ENCODE results near the gene NMRK2. TPM values are rescaled to one million over a fixed set of nuclear protein-coding genes. Genes with fewer than 3 reads are reported as not detected.

Gene NMRK2
- total and polyA plus RNA-seq, 2 of the 13 experiments (the other 11 are each of a cell fraction or from before 2014, with no cell fraction given): not detected

GRCh38 chr19:3949294-3949693, 16.4 kb downstream of the NMRK2 start:
- Histone ChIP-seq H3K9me3 (ENCODE audit: low read length) (no peaks in the 10 kb centered on the region), H3K27ac (ENCODE audit: extremely low read length, insufficient read depth, low read length) (no peak overlapping the region), H4K20me1 (ENCODE audit: insufficient read depth, low read length) (no peaks in the 10 kb centered on the region), H3K9ac (ENCODE audit: insufficient read depth, low read depth, low read length) (no peak overlapping the region), H3K27me3 (ENCODE audit: control insufficient read depth in 1 of 2, insufficient read depth in 2 of 2, low read length in 2 of 2) (peaks cover 0 to 7% of the 10 kb centered on the region in 2 experiments; a peak in 2 of 5 replicates), H3K4me2 (ENCODE audit: low read depth, low read length) (no peak overlapping the region), H3K79me2 (ENCODE audit: insufficient read depth, low read length) (no peaks in the 10 kb centered on the region), H3K4me3 (replicated peaks in 1 of 3; ENCODE audit: insufficient read depth in 1 of 3, low read depth in 2 of 3, low read length in 3 of 3) (no peak overlapping the region), H3K36me3 (replicated peaks in 1 of 2; ENCODE audit: control insufficient read depth in 1 of 2, insufficient read depth in 2 of 2, low read length in 2 of 2) (no peaks in the 10 kb centered on the region), H2AFZ (ENCODE audit: low read length) (no peak overlapping the region), H3K4me1 (ENCODE audit: insufficient read depth, low read length) (peaks cover 6% of the 10 kb centered on the region; the same call in 1 of the 2 replicates)
- WGBS (ENCODE audit: low lambda C conversion rate): no CpG with 5 or more reads among the region's 11 CpGs
- POLR2A ChIA-PET: interaction anchor here (0.6 kb wide), 1 partner anchor 187 kb away, joined by 3 read pairs; the partner anchor contains the start of gene MRPL54
- intact Hi-C loops (cut with micrococcal nuclease; ENCODE audit: unreplicated experiment): no loop called here
- no TSS peak for BruUV-seq (replicated peaks)
- DNase-seq (ENCODE audit: low spot score) (no peak), FAIRE-seq (no peak), ATAC-seq (no peak)
- TF ChIP-seq HNRNPK (IDR thresholded peaks at IDR 0.05; ENCODE audit: low read depth, low read length, poor library complexity, severe bottlenecking): no peak
- TF ChIP-seq MXI1 (IDR thresholded peaks at IDR 0.05; ENCODE audit: borderline replicate concordance, low read depth, low read length): no peak
- TF ChIP-seq THYN1 (CRISPR knock-in tag; IDR thresholded peaks at IDR 0.05; ENCODE audit: borderline replicate concordance, low read depth): no peak
- no peak for TF ChIP-seq SATB2 (CRISPR knock-in tag; IDR thresholded peaks at IDR 0.05)
- no peak for TF ChIP-seq ARNT (IDR thresholded peaks at IDR 0.05)
- no peak for TF ChIP-seq KDM5B (CRISPR knock-in tag; IDR thresholded peaks at IDR 0.05; ENCODE audit: borderline replicate concordance)
- TF ChIP-seq SRSF9 (IDR thresholded peaks at IDR 0.05; ENCODE audit: borderline replicate concordance, insufficient read depth, low read depth, low read length, poor library complexity, severe bottlenecking): no peak
- TF ChIP-seq ZNF720 (CRISPR knock-in tag; IDR thresholded peaks at IDR 0.05): no peak
- no peak for TF ChIP-seq HOXA3 (CRISPR knock-in tag; IDR thresholded peaks at IDR 0.05)
- no peak for TF ChIP-seq BRD4 (CRISPR knock-in tag; IDR thresholded peaks at IDR 0.05)
- CTCF ChIA-PET (ENCODE audit: low intra/inter-chr PET ratio, low total read pairs): no interaction called here
- in situ Hi-C loops (cut with HindIII; ENCODE audit: extremely low pct_ligation_motif_present, low pct_unique_long_range_greater_than_20kb): no loop called here
